A549 (cell line): Measurements from ENCODE around the gene IGSF9. TPM values are rescaled to one million over a fixed set of nuclear protein-coding genes. Genes with fewer than 3 reads are reported as not detected.

Experiments
- ATAC-seq, 2 experiments: fragments of 200-7000 bp in 1 of 2; fragments of >200 bp in 1 of 2; cut with Nextera tagmentation in 1 of 2; cut with Tn5 transposase in 1 of 2; 3 replicates each; pipeline versions ENCODE4 v1.8.0 to v1.9.1; 2018 to 2020; ENCODE audit warnings: mild to moderate bottlenecking in 1 of 2, moderate library complexity in 1 of 2
- CTCF ChIA-PET: fragments of 300-600 bp; sonication (Branson Sonifier 250); formaldehyde crosslinking; extraction: SDS; loops from one replicate; lab custom pipeline; 2021; ENCODE audit warnings: antibody characterized with exemption, inconsistent platforms; lab: Yijun Ruan, JAX
- POLR2A ChIA-PET: fragments of 350-600 bp; formaldehyde crosslinking; extraction: SDS; loops from one replicate; lab custom pipeline; 2021; ENCODE audit warnings: antibody characterized with exemption, inconsistent platforms; lab: Yijun Ruan, JAX
- DNase-seq, 2 experiments: peaks; one replicate each; pipeline versions ENCODE4 v3.0.0 to v3.0.0-alpha.2; 2011 to 2016; ENCODE audit warnings: low read depth in 1 of 2, low spot score in 1 of 2
- FAIRE-seq: peaks from 2 replicates; lab custom pipeline; 2011; peaks lifted over from hg19 to GRCh38; lab: Jason Lieb, UNC
- H3K27ac ChIP-seq, 2 experiments: fragments of >200 bp; sonication (Bioruptor Twin); formaldehyde crosslinking; 3 replicates each; pipeline ENCODE4 v1.5.1; 2016 to 2017
- H3K4me1 ChIP-seq: fragments of >200 bp; sonication (Bioruptor Twin); formaldehyde crosslinking; 3 replicates; pipeline ENCODE4 v1.6.1; 2016
- H3K4me2 ChIP-seq: fragments of >200 bp; sonication (Bioruptor Twin); formaldehyde crosslinking; 3 replicates; pipeline ENCODE4 v1.6.1; 2016
- H3K4me3 ChIP-seq: fragments of >200 bp; sonication (Bioruptor Twin); formaldehyde crosslinking; 3 replicates; pipeline ENCODE4 v1.5.1; 2016
- H3K9me3 ChIP-seq: fragments of >200 bp; sonication (Bioruptor Twin); formaldehyde crosslinking; 3 replicates; pipeline ENCODE4 v1.6.1; 2016
- ATOH8 ChIP-seq: fragments of 250-450 bp; sonication (Bioruptor Pico); IDR thresholded peaks from 2 replicates; pipeline ENCODE4 v1.5.0; 2020; ENCODE audit warnings: low read depth, mild to moderate bottlenecking, moderate library complexity
- BHLHE40 ChIP-seq: IDR thresholded peaks from 2 replicates; pipeline ENCODE4 v1.6.1; 2012; ENCODE audit warnings: low read depth, low read length, inconsistent platforms
- CBX8 ChIP-seq: fragments of 200-600 bp; sonication (generic); IDR thresholded peaks from 2 replicates; pipeline ENCODE4 v1.6.1; 2016
- CHD4 ChIP-seq: fragments of 200-600 bp; sonication (generic); IDR thresholded peaks from 2 replicates; pipeline ENCODE4 v1.6.1; 2016; ENCODE audit warnings: antibody characterized with exemption, mild to moderate bottlenecking, borderline replicate concordance
- EHF ChIP-seq: fragments of 250-450 bp; sonication (Bioruptor Pico); IDR thresholded peaks from 2 replicates; pipeline ENCODE4 v1.5.0; 2020; ENCODE audit warnings: mild to moderate bottlenecking
- HOXA7 ChIP-seq: fragments of 250-450 bp; sonication (Bioruptor Pico); IDR thresholded peaks from 2 replicates; pipeline ENCODE4 v1.5.0; 2020; ENCODE audit warnings: mild to moderate bottlenecking, moderate library complexity
- HOXB5 ChIP-seq: fragments of 250-450 bp; sonication (Bioruptor Pico); IDR thresholded peaks from 2 replicates; pipeline ENCODE4 v1.5.0; 2020; ENCODE audit warnings: mild to moderate bottlenecking, moderate library complexity
- KDM5A ChIP-seq: fragments of 200-600 bp; sonication (generic); IDR thresholded peaks from 2 replicates; pipeline ENCODE4 v1.6.1; 2016; ENCODE audit warnings: antibody characterized with exemption, mild to moderate bottlenecking
- MAFK ChIP-seq: fragments of 450-650 bp; IDR thresholded peaks from 2 replicates; pipeline ENCODE4 v1.6.1; 2014; ENCODE audit not compliant: partially characterized antibody
- MAZ ChIP-seq: fragments of 150-350 bp; IDR thresholded peaks from 2 replicates; pipeline ENCODE4 v1.6.1; 2014; ENCODE audit warnings: antibody characterized with exemption, low read depth, low read length, borderline replicate concordance
- MYC ChIP-seq: IDR thresholded peaks from 2 replicates; pipeline ENCODE4 v1.6.1; 2012; ENCODE audit warnings: mild to moderate bottlenecking, inconsistent platforms, low read length, improper control_type of control experiment, borderline replicate concordance
- RAD21 ChIP-seq, 2 experiments: fragments of >200 bp in 1 of 2; sonication (Bioruptor Twin) in 1 of 2; formaldehyde crosslinking in 1 of 2; IDR thresholded peaks in 1 of 2; conservative IDR thresholded peaks in 1 of 2; 2 replicates in 1 of 2; 3 replicates in 1 of 2; pipeline ENCODE4 v1.6.1; 2012 to 2018; ENCODE audit warnings: inconsistent platforms in 1 of 2
- RNF2 ChIP-seq: fragments of 200-600 bp; sonication (generic); IDR thresholded peaks from 2 replicates; pipeline ENCODE4 v1.6.1; 2016; ENCODE audit warnings: low read depth, mild to moderate bottlenecking, antibody characterized with exemption, moderate library complexity, borderline replicate concordance
- TFCP2L1 ChIP-seq: fragments of 250-450 bp; sonication (Bioruptor Pico); IDR thresholded peaks from 2 replicates; pipeline ENCODE4 v1.5.0; 2021; ENCODE audit warnings: mild to moderate bottlenecking
- ZC3H11A ChIP-seq: fragments of 450-650 bp; IDR thresholded peaks from 2 replicates; pipeline ENCODE4 v1.6.1; 2014; ENCODE audit warnings: antibody characterized with exemption, mild to moderate bottlenecking
- WGBS: methylation state at CpG from one replicate; pipeline ENCODE4 v1.1.6; 2017; ENCODE audit errors: missing lambda C conversion rate; 5-methylcytosine and 5-hydroxymethylcytosine counted together
- polyA plus RNA-seq, 4 experiments: library from polyadenylated mRNA; depleted of rRNA in 3 of 4; stranded (reverse); fragments of >200 nt; fragmentation: RNase III in 1 of 4; extraction: RNeasy Plus Mini Kit Qiagen cat#74134 plus additional on column Dnase treatment in 1 of 4; gene quantifications; 2 replicates in 3 of 4; 3 replicates in 1 of 4; pipeline ENCODE4 v1.2.3, GENCODE V29; 2011 to 2017
- TF ChIP-seq, protein P1 (sequence below): IDR thresholded peaks from 2 replicates; pipeline ENCODE4 v1.6.1; 2012; ENCODE audit warnings: low read depth, borderline replicate concordance
- TF ChIP-seq, protein P2 (sequence below): fragments of >200 bp; sonication (Bioruptor Twin); formaldehyde crosslinking; IDR thresholded peaks from 3 replicates; pipeline ENCODE4 v1.5.1; 2016
- TF ChIP-seq, protein P3 (sequence below): fragments of 200-600 bp; sonication (generic); IDR thresholded peaks from 2 replicates; pipeline ENCODE4 v1.6.1; 2016; ENCODE audit warnings: antibody characterized with exemption, mild to moderate bottlenecking, moderate library complexity
- TF ChIP-seq, protein P4 (sequence below): IDR thresholded peaks from 2 replicates; pipeline ENCODE4 v1.6.1; 2012

Gene IGSF9
- polyA plus RNA-seq, 2 of the 4 experiments (the other 2 are of a cell fraction): 0.06 to 0.54 TPM

DNA sequence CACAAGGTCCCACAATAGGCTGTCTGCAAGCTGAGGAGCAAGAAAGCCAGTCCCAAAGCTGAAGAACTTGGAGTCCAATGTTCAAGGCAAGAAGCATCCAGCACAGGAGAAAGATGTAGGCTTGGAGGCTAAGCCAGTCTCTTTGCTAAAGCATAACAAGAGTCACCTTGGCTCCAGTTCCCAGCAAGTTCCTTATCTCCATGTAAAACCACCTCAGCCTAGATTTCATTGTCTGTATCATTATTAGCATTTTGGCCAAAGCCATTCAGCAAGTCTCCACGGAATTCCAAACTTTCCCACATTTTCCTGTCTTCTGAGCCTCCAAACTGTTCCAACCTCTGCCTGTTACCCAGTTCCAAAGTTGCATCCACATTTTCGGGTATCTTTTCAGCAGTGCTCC lies 49.5 kb upstream of the IGSF9 start:
- no peak for DNase-seq
- FAIRE-seq: no peak
- H3K4me2 ChIP-seq: no peak overlapping the region
- no peak for ATAC-seq
- CTCF ChIA-PET: interaction anchor here (1.6 to 4.2 kb wide), 2 partner anchors 12 to 196 kb away, joined by 3 to 38 read pairs; no protein-coding TSS in a partner anchor
- TF ChIP-seq HOXA7 (no peak), EHF (CRISPR knock-in tag) (no peak), KDM5A (no peak), CBX8 (no peak), RAD21 (conservative IDR thresholded peaks at IDR 0.05 in 1 of 2, IDR thresholded peaks at IDR 0.05 in 1 of 2) (no peak), MAFK (no peak), ZC3H11A (no peak), MYC (no peak), BHLHE40 (no peak), RNF2 (no peak), HOXB5 (CRISPR knock-in tag) (no peak)
- TF ChIP-seq, protein P1, sequence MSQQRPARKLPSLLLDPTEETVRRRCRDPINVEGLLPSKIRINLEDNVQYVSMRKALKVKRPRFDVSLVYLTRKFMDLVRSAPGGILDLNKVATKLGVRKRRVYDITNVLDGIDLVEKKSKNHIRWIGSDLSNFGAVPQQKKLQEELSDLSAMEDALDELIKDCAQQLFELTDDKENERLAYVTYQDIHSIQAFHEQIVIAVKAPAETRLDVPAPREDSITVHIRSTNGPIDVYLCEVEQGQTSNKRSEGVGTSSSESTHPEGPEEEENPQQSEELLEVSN: no peak
- TF ChIP-seq, protein P2, sequence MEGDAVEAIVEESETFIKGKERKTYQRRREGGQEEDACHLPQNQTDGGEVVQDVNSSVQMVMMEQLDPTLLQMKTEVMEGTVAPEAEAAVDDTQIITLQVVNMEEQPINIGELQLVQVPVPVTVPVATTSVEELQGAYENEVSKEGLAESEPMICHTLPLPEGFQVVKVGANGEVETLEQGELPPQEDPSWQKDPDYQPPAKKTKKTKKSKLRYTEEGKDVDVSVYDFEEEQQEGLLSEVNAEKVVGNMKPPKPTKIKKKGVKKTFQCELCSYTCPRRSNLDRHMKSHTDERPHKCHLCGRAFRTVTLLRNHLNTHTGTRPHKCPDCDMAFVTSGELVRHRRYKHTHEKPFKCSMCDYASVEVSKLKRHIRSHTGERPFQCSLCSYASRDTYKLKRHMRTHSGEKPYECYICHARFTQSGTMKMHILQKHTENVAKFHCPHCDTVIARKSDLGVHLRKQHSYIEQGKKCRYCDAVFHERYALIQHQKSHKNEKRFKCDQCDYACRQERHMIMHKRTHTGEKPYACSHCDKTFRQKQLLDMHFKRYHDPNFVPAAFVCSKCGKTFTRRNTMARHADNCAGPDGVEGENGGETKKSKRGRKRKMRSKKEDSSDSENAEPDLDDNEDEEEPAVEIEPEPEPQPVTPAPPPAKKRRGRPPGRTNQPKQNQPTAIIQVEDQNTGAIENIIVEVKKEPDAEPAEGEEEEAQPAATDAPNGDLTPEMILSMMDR: no peak
- TF ChIP-seq, protein P3, sequence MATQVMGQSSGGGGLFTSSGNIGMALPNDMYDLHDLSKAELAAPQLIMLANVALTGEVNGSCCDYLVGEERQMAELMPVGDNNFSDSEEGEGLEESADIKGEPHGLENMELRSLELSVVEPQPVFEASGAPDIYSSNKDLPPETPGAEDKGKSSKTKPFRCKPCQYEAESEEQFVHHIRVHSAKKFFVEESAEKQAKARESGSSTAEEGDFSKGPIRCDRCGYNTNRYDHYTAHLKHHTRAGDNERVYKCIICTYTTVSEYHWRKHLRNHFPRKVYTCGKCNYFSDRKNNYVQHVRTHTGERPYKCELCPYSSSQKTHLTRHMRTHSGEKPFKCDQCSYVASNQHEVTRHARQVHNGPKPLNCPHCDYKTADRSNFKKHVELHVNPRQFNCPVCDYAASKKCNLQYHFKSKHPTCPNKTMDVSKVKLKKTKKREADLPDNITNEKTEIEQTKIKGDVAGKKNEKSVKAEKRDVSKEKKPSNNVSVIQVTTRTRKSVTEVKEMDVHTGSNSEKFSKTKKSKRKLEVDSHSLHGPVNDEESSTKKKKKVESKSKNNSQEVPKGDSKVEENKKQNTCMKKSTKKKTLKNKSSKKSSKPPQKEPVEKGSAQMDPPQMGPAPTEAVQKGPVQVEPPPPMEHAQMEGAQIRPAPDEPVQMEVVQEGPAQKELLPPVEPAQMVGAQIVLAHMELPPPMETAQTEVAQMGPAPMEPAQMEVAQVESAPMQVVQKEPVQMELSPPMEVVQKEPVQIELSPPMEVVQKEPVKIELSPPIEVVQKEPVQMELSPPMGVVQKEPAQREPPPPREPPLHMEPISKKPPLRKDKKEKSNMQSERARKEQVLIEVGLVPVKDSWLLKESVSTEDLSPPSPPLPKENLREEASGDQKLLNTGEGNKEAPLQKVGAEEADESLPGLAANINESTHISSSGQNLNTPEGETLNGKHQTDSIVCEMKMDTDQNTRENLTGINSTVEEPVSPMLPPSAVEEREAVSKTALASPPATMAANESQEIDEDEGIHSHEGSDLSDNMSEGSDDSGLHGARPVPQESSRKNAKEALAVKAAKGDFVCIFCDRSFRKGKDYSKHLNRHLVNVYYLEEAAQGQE: no peak
- TF ChIP-seq, protein P4, sequence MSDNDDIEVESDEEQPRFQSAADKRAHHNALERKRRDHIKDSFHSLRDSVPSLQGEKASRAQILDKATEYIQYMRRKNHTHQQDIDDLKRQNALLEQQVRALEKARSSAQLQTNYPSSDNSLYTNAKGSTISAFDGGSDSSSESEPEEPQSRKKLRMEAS: no peak
- H3K27ac ChIP-seq: no peak overlapping the region
- H3K4me3 ChIP-seq: no peak overlapping the region
- no peaks in the 10 kb centered on the region for H3K9me3 ChIP-seq
- POLR2A ChIA-PET: no interaction called here
- WGBS: 44% methylated on average over 2 of the region's 2 CpGs
- H3K4me1 ChIP-seq: peaks cover 10% of the 10 kb centered on the region; the same call in 2 of the 3 replicates

- no peak overlapping the region for H3K4me2 ChIP-seq
- no peak for FAIRE-seq
- WGBS: 63% methylated on average over 2 of the region's 2 CpGs
- no peak for TF ChIP-seq TFCP2L1
- TF ChIP-seq CHD4: no peak
- no peak for TF ChIP-seq ATOH8 (CRISPR knock-in tag)
- TF ChIP-seq MAZ: no peak
- TF ChIP-seq, protein P3: no peak
- DNase-seq: no peak
- no peak for ATAC-seq
- H3K9me3 ChIP-seq: no peaks in the 10 kb centered on the region
- H3K27ac ChIP-seq: no peak overlapping the region
- H3K4me3 ChIP-seq: no peak overlapping the region
- peaks cover 10% of the 10 kb centered on the region; the same call in 2 of the 3 replicates for H3K4me1 ChIP-seq
- CTCF ChIA-PET: interaction anchor here (1.6 to 4.2 kb wide), 2 partner anchors 13 to 195 kb away, joined by 3 to 38 read pairs; no protein-coding TSS in a partner anchor
- POLR2A ChIA-PET: no interaction called here
Measured at GRCh38 chr1:159993911-159994310, 48.5 kb upstream of the IGSF9 start.
